Activated naive CD4-positive, alpha-beta T cell treated with anti-CD3 and anti-CD28 coated beads for 36 hours (primary cell): ENCODE results near the gene ARL15. TPM values are rescaled to one million over a fixed set of nuclear protein-coding genes. Genes with fewer than 3 reads are reported as not detected.
A peak's percentile ranks its signal among the peaks of the same experiment; 100 is the strongest.

Experiments used
- CTCF ChIA-PET: fragments of 350-600 bp; sonication (Branson Sonifier 250); formaldehyde crosslinking; loops from one replicate; lab custom pipeline; 2021; ENCODE audit warnings: antibody characterized with exemption; lab: Charles Lee
- DNase-seq: peaks from one replicate; pipeline ENCODE4 v3.0.0-alpha.2; 2020
- H3K27ac Mint-ChIP-seq: one replicate; pipeline ENCODE4 v1.8.0; 2021; ENCODE audit warnings: mild to moderate bottlenecking, mixed read lengths
- H3K27me3 Mint-ChIP-seq: one replicate; pipeline ENCODE4 v1.8.0; 2021; ENCODE audit warnings: low read depth, mixed read lengths
- H3K36me3 Mint-ChIP-seq: one replicate; pipeline ENCODE4 v1.8.0; 2021; ENCODE audit warnings: low read depth, mixed read lengths
- H3K4me1 Mint-ChIP-seq: one replicate; pipeline ENCODE4 v1.8.0; 2021; ENCODE audit warnings: low read depth, mixed read lengths
- H3K4me3 Mint-ChIP-seq: one replicate; pipeline ENCODE4 v1.8.0; 2021; ENCODE audit warnings: mild to moderate bottlenecking, moderate library complexity, mixed read lengths
- H3K9me3 Mint-ChIP-seq: one replicate; pipeline ENCODE4 v1.8.0; 2021; ENCODE audit warnings: mixed read lengths
- intact Hi-C: fragments of 100-400 bp; cut with micrococcal nuclease; formaldehyde crosslinking; loops from one replicate; pipeline ENCODE4 v1.15.1; 2023
- total RNA-seq, 2 experiments: library from RNA; stranded (reverse); gene quantifications; one replicate each; pipeline ENCODE4 v1.2.3, GENCODE V29; 2021

The ARL15 gene
- total RNA-seq, 2 experiments from 2014 or later = 6.7 to 7.0 TPM

GRCh38 chr5:54254482-54255198 is 55.7 kb downstream of the ARL15 start:
- H3K9me3 Mint-ChIP-seq = no peaks in the 10 kb centered on the region
- intact Hi-C loops = no loop called here
- DNase-seq = no peak
- H3K27ac Mint-ChIP-seq = no peak overlapping the region
- H3K27me3 Mint-ChIP-seq = no peaks in the 10 kb centered on the region
- CTCF ChIA-PET = interaction anchor here (0.6 to 2.7 kb wide), 3 partner anchors 11 to 178 kb away, joined by 3 to 12 read pairs (median 3); no protein-coding TSS in a partner anchor
- H3K36me3 Mint-ChIP-seq = no peaks in the 10 kb centered on the region
- H3K4me3 Mint-ChIP-seq = no peak overlapping the region
- peaks cover 26% of the 10 kb centered on the region for H3K4me1 Mint-ChIP-seq

- Mint-ChIP-seq H3K36me3 (no peaks in the 10 kb centered on the region), H3K27me3 (no peaks in the 10 kb centered on the region), H3K27ac (no peak overlapping the region), H3K4me1 (peaks cover 14% of the 10 kb centered on the region), H3K9me3 (no peaks in the 10 kb centered on the region), H3K4me3 (no peak overlapping the region)
- DNase-seq = no peak
- CTCF ChIA-PET = interaction anchor here (0.5 to 0.9 kb wide), 2 partner anchors 50 to 597 kb away, joined by 4 read pairs; no protein-coding TSS in a partner anchor
- intact Hi-C loops = no loop called here
These were observed 58.4 kb downstream of the ARL15 start for GRCh38 chr5:54251981-54252380.

- H3K27ac Mint-ChIP-seq = no peak overlapping the region
- H3K4me3 Mint-ChIP-seq = no peak overlapping the region
- CTCF ChIA-PET = no interaction called here
- peaks cover 10% of the 10 kb centered on the region for H3K4me1 Mint-ChIP-seq
- no peaks in the 10 kb centered on the region for H3K36me3 Mint-ChIP-seq
- H3K9me3 Mint-ChIP-seq = no peaks in the 10 kb centered on the region
- no peaks in the 10 kb centered on the region for H3K27me3 Mint-ChIP-seq
- intact Hi-C loops = no loop called here
- peak; percentile 19 for DNase-seq
These were observed 61.0 kb downstream of the ARL15 start for GRCh38 chr5:54249210-54250028.

GRCh38 chr5:54247226-54247625 is 63.1 kb downstream of the ARL15 start:
- no peaks in the 10 kb centered on the region for H3K27me3 Mint-ChIP-seq
- H3K27ac Mint-ChIP-seq = no peak overlapping the region
- CTCF ChIA-PET = interaction anchor here (0.6 to 1.5 kb wide), 4 partner anchors 65 to 768 kb away, joined by 3 to 7 read pairs (median 4); no protein-coding TSS in a partner anchor
- H3K36me3 Mint-ChIP-seq = no peaks in the 10 kb centered on the region
- H3K4me1 Mint-ChIP-seq = peaks cover 12% of the 10 kb centered on the region
- H3K9me3 Mint-ChIP-seq = no peaks in the 10 kb centered on the region
- intact Hi-C loops = no loop called here
- no peak for DNase-seq
- H3K4me3 Mint-ChIP-seq = no peak overlapping the region

- H3K4me3 Mint-ChIP-seq = no peak overlapping the region
- no peaks in the 10 kb centered on the region for H3K27me3 Mint-ChIP-seq
- CTCF ChIA-PET = interaction anchor here (0.7 to 1.9 kb wide), 24 partner anchors 10 to 624 kb away, joined by 3 to 12 read pairs (median 4); partner anchors contain the start of genes ARL15 and SNX18
- H3K4me1 Mint-ChIP-seq = peaks cover 12% of the 10 kb centered on the region
- H3K9me3 Mint-ChIP-seq = no peaks in the 10 kb centered on the region
- H3K36me3 Mint-ChIP-seq = no peaks in the 10 kb centered on the region
- H3K27ac Mint-ChIP-seq = no peak overlapping the region
- peak; percentile 52 for DNase-seq
- intact Hi-C loops = loop anchor here (1.0 to 5.0 kb wide), 5 partner anchors 68 to 624 kb away; no protein-coding TSS in a partner anchor
These were observed 66.8 kb downstream of the ARL15 start for GRCh38 chr5:54243483-54244080.

GRCh38 chr5:54242297-54242696 is 68.1 kb downstream of the ARL15 start:
- intact Hi-C loops = loop anchor here (5.0 kb wide), 2 partner anchors 605 to 625 kb away; no protein-coding TSS in a partner anchor
- CTCF ChIA-PET = no interaction called here

GRCh38 chr5:54234304-54234933 is 76.0 kb downstream of the ARL15 start:
- Mint-ChIP-seq H3K4me3 (no peak overlapping the region), H3K36me3 (peaks cover 2% of the 10 kb centered on the region)
- DNase-seq = no peak

More at GRCh38 chr5:54242297-54242696, 68.1 kb downstream of the ARL15 start:
- H3K27me3 Mint-ChIP-seq = no peaks in the 10 kb centered on the region
- H3K4me1 Mint-ChIP-seq = peaks cover 13% of the 10 kb centered on the region
- H3K4me3 Mint-ChIP-seq = no peak overlapping the region
- DNase-seq = no peak
- no peak overlapping the region for H3K27ac Mint-ChIP-seq
- H3K9me3 Mint-ChIP-seq = peaks cover under 1% of the 10 kb centered on the region
- peaks cover under 1% of the 10 kb centered on the region for H3K36me3 Mint-ChIP-seq

GRCh38 chr5:54230936-54231685 is 79.3 kb downstream of the ARL15 start:
- no peaks in the 10 kb centered on the region for H3K36me3 Mint-ChIP-seq
- no peak overlapping the region for H3K4me3 Mint-ChIP-seq
- CTCF ChIA-PET = interaction anchor here (0.9 to 4.0 kb wide), 2 partner anchors 15 to 20 kb away, joined by 4 to 20 read pairs; no protein-coding TSS in a partner anchor
- peaks cover 5% of the 10 kb centered on the region for H3K4me1 Mint-ChIP-seq
- H3K9me3 Mint-ChIP-seq = no peaks in the 10 kb centered on the region
- DNase-seq = no peak
- no peak overlapping the region for H3K27ac Mint-ChIP-seq
- no peaks in the 10 kb centered on the region for H3K27me3 Mint-ChIP-seq
- intact Hi-C loops = no loop called here

More at GRCh38 chr5:54234304-54234933, 76.0 kb downstream of the ARL15 start:
- H3K27me3 Mint-ChIP-seq = no peaks in the 10 kb centered on the region
- H3K4me1 Mint-ChIP-seq = peaks cover 7% of the 10 kb centered on the region
- peaks cover 3% of the 10 kb centered on the region for H3K9me3 Mint-ChIP-seq
- intact Hi-C loops = no loop called here
- H3K27ac Mint-ChIP-seq = no peak overlapping the region
- CTCF ChIA-PET = interaction anchor here (0.7 to 1.6 kb wide), 13 partner anchors 8 to 1064 kb away, joined by 3 to 7 read pairs (median 4); no protein-coding TSS in a partner anchor

- CTCF ChIA-PET = interaction anchor here (0.6 to 4.0 kb wide), 19 partner anchors 9 to 1059 kb away, joined by 3 to 20 read pairs (median 4); partner anchors contain the start of gene ARL15
- intact Hi-C loops = loop anchor here (1.0 to 5.0 kb wide), 5 partner anchors 11 to 1282 kb away; no protein-coding TSS in a partner anchor
These were observed 81.2 kb downstream of the ARL15 start for GRCh38 chr5:54229041-54229780.

GRCh38 chr5:54227759-54228158 is 82.6 kb downstream of the ARL15 start:
- DNase-seq = no peak
- H3K36me3 Mint-ChIP-seq = no peaks in the 10 kb centered on the region

More at GRCh38 chr5:54229041-54229780, 81.2 kb downstream of the ARL15 start:
- no peak overlapping the region for H3K27ac Mint-ChIP-seq
- H3K4me3 Mint-ChIP-seq = no peak overlapping the region
- no peaks in the 10 kb centered on the region for H3K36me3 Mint-ChIP-seq
- peak; percentile 87 for DNase-seq
- peaks cover 2% of the 10 kb centered on the region for H3K4me1 Mint-ChIP-seq
- no peaks in the 10 kb centered on the region for H3K9me3 Mint-ChIP-seq
- no peaks in the 10 kb centered on the region for H3K27me3 Mint-ChIP-seq

More at GRCh38 chr5:54227759-54228158, 82.6 kb downstream of the ARL15 start:
- H3K4me1 Mint-ChIP-seq = peaks cover 2% of the 10 kb centered on the region
- H3K9me3 Mint-ChIP-seq = no peaks in the 10 kb centered on the region
- CTCF ChIA-PET = interaction anchor here (0.6 to 4.0 kb wide), 6 partner anchors 12 to 1095 kb away, joined by 3 to 20 read pairs (median 5); no protein-coding TSS in a partner anchor
- H3K27ac Mint-ChIP-seq = no peak overlapping the region
- intact Hi-C loops = loop anchor here (2.0 to 5.0 kb wide), 2 partner anchors 801 to 1280 kb away; no protein-coding TSS in a partner anchor
- H3K4me3 Mint-ChIP-seq = no peak overlapping the region
- H3K27me3 Mint-ChIP-seq = no peaks in the 10 kb centered on the region
